HG03039 (cell line): Measurements from ENCODE around the gene CRADD.

ENCODE experiments used
- ATAC-seq: cut with Tn5 transposase; IDR thresholded peaks from one replicate; pipeline ENCODE4 v1.9.1; 2021; ENCODE audit warnings: mild to moderate bottlenecking, moderate library complexity; ENCODE audit not compliant: unreplicated experiment

Gene CRADD

GRCh38 chr12:93802698-93803423, 125.7 kb downstream of the CRADD start:
- ATAC-seq = no peak

- ATAC-seq = no peak
These were observed 126.2 kb downstream of the CRADD start for GRCh38 chr12:93803424-93803807.

- no peak for ATAC-seq
These were observed 127.4 kb downstream of the CRADD start for GRCh38 chr12:93804392-93805179.

GRCh38 chr12:93805736-93806141, 128.6 kb downstream of the CRADD start:
- ATAC-seq = no peak

DNA sequence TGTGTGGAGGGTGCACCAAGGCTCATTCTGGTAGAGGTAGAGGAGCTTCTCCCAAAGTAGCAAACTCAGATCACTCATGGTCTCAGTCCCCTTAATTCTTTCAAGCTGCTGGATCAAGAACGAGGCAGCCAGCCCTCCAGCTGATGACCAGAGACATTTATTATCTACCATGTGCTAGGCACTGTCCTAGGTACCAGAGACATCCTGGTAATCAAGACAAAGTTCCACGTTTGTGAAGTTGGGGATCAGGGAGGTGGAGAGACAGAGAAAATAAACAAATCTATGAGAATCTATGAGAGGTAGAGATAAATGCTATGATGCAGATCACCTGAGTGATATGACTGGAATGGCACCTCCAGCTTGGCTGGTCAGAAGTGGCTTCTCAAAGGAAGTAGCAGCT, 130.2 kb downstream of the CRADD start:
- no peak for ATAC-seq

DNA sequence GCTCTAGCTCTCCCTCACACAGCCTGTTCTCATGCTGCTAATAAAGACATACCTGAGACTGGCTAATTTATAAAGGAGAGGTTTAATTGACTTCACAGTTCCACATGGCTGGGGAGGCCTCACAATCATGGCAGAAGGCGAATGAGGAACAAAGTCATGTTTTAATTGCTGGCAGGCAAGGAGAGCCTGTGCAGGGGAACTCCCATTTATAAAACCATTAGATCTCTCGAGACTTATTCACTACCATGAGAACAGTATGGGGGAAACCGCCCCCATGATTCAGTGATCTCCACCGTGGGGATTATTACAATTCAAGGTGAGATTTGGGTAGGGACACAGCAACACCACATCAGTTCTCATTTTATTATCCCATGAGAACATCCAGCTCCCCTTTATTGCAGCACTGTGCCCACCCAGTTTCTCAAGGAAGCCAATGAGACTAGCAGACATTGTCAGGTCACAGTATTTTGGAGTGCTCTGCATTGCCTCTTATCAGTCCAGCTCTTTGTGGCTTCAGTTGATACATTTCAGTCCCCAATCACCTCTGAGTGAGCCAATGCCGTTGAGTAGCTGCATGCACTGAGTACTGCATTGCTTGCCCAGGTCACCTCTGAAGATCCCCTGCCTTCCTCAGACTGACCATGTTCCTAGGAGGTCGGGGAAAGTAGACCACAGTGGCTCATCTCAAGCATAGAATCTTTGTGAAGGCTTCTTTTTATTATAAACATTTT, 131.2 kb downstream of the CRADD start:
- ATAC-seq = no peak

- no peak for ATAC-seq
These were observed 135.5 kb downstream of the CRADD start for GRCh38 chr12:93812626-93813025.

GRCh38 chr12:93813186-93813585, 136.0 kb downstream of the CRADD start:
- ATAC-seq = no peak

DNA sequence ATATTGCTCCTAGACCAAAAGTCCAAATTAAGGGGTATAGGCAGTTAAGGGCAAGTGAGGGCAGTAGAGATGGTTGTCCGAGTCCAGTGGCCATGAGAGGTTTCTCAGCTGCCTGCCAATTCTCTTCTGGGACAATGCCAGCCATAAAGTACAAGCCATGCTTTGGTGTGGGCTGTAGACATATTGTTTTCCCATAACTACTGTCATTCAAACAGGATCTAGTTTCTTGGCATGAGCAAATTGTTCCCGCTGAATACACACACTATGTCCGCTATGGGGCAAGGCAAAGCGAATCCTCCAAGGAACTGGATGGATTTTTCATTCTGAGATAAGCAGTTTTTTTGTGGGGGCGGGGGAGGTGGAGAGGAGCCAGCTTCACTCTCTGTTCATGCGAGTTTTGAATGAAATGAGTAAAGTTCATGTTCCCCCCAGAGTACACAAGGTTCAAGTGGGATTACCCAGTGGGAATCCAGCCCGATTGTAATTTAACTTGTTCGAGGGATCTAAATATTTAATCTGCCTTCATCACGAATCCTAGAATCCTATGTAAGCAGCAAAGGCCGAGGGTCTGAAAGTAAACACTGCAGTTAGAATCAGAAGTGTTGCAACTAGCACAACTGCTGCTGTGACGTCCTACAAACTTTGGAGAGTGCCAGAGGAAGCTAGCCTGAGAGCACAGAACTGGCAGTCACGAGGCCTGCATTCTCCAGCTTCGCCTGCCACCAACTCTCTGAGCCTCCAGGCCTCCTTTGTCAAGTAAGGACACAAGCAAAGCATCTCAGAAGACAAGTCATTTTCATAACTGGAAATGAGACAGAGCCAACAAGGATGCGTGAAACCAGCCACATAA, 137.0 kb downstream of the CRADD start:
- no peak for ATAC-seq

DNA sequence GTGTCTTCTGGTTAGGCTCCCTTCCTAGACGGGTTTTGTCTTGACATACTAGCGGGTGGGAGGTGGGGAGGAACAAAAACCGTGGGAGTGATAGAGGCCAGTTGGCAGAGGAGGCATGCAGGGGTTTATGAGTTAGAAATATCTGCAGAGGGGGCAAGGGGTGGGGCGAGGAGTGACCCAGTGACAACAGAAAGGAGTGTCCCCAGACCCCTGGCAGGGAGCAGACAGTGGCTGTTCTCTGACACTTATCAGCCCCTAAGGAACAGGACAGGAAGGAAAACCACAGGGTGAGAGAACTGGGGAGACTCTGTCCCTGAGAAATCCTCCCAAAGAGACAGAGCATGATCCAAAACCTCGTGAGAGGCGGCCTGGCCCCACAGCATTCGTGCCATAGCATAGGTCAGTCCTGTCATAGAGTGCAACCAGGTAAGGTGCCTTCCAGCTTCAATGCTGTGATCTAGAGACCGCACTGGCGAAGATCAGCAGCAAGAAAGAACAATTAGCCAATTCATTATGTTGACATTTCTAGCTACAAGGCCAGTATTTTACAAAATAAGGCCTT, 141.4 kb downstream of the CRADD start:
- no peak for ATAC-seq

- ATAC-seq = no peak
These were observed 141.9 kb downstream of the CRADD start for GRCh38 chr12:93819050-93819491.

DNA sequence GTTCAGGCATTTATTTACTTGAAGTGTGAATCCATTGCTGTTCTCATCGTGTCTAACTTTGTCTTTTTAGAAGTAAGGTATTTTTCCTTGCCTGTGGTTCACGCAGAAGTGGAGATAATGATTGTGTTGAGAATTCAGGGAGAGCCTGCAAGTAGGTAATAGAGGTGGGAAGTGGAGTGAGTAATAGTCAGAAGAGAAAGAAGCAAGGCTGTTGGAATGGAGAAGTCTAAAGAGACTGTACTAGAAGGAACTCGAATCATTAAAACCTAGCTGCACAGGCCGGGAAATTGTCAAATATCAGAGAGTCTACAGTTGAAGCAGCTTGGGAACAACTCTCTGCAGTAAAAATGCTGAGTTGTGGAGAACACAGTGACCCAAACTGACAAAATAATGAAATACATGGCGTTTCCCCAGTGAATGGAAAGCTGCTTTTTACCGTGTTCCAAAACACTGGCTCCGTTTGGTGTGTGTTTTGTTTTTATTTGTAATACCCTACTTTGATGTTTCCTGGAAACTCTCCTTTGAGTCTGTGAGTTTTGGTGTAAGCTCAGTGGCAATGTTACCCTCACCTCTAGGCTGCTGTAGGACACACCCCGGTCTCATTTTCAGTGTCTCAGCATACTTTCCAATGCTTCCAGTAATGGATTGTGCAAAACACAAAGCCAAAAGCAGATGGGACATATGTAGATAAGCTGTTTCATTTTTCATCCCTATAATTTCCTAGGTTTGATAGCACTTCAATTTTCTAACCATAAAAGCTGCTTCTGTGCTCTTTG, 146.6 kb downstream of the CRADD start:
- no peak for ATAC-seq

DNA sequence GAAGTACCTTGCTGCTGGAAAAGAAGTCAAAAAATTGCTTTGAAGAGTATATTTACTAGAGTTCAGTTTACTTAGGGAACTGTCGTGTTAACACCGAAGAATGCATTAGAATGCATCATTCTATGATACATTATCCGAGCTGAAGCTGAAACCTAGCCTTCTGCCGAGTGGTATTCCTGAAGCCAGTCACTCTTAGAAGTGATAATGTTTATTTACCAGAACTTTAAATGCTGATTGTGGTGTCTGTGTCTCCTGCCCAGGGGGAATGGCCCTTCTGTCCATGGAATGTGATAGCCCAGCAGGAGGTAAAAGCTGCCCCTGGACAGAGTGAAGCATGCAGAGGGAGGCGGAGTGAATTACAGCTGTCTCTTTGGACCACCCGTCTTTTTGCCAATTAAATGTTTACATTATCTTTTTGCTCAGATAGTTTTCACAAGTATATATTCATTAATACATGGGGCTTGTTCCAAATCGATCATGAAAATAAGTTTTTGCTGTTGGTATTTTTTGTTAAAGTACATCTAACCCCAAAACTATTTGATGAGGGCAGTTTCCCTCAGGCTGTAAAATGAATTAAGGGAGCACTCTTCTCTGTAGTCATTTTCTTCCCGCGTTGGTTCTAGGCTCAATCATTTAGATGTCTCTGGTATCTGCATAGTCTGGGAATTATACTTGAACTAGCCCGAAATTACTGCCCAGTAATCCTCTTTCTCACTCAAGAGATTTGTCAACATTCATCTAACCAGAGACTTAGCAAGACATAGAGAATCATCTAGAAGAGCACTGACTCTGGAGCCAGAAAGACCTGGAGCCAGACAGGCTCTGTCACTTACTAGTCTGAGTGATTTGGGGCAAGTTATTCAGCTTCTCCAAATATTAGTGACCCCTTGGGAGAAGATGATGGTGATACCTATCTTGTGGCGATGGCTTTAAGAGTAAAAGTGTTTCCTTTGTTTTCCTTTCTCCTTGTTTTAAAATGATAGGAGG, 147.6 kb downstream of the CRADD start:
- no peak for ATAC-seq

GRCh38 chr12:93825501-93825888, 148.3 kb downstream of the CRADD start:
- ATAC-seq = no peak

DNA sequence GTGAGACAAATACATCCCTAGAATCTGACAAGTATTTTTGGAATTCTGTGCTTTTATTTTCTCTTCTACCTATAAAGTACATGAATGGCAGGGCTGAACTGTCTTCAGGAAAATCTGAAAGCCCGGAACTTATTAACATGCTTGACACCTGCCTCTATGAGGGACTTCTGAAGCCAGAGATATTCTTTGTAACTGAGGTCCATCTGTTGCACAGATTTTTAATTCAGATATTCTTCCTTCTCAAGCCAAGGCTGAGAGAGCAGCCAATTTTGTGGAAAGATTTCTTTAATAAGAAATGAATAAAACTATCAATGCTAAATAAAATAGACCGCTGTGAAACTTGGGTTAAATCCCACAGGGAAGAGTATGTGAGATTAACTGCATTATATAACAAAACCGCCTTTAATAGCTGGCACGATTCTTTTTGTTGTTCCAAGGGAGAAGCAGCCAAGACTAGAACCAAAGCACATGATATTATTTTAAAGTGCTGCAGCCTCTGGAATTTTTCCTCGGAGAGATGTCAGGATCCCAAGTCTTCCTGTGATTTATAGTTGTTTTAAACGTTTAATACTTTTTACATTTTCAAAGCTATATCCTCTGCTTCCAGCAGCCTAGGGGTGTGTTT, 148.9 kb downstream of the CRADD start:
- no peak for ATAC-seq

DNA sequence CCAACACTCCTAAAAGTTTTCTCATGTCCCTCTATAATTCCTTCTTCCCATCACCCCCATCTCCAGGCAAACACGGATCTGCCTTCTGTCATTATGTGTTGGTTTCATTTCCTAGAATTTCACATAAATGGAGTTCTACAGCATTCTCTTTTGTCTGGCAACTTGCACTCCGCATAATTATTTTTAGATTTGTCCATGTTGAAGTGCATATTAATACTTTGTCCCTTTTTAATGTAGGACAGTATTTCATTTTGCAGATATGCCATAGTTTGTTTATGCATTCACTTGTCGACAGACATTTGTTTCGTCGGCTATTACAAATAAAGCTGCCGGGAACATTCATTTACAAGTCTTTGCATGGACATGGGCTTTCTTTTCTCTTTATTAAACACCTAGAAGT, 150.0 kb downstream of the CRADD start:
- ATAC-seq = no peak

DNA sequence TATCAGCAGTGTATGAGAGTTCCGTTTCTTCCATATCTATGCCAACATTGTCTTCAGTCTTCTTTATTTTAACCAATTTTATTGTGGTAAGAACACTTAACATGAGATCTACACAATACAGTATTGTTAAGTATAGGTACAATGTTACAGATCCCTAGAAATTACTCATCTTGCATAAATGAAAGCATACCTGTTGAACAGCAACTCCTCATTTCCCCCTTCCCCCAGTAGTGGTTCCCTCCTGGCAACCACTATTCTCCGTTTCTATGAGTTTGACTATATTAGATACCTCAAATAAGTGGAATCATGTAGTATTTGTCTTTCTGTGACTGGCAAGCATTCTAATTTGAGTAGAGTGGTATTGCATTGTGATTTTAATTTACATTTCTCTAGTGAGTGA, 150.5 kb downstream of the CRADD start:
- no peak for ATAC-seq

DNA sequence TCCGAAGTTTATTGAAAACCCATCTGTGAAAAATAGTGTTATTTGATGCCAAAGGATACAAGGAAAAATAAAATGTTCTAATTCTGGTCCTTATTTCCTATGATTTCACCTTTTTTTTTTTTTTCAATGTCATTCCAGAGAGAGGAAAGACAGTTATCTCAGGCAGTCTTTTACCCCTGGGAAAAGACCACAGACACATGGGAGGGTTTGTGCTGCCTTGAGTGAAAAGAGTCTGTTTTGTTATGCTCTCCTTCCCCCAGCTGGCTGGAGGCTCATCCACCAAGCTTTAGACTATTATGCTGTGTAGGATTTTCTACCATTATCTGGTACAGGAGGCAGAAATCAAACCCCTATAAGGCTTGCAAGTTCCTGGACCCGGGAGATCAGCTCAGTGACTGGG, 151.8 kb downstream of the CRADD start:
- ATAC-seq = no peak
